AG09309 (cell line): ENCODE measurements around the gene RPS2.
"Not testable (repeated sequence)": the region's sequence is repeated elsewhere in the genome, so short reads cannot be mapped to it uniquely, and the experiment has no call there.

Experiments used
- DNase-seq: peaks from one replicate; pipeline ENCODE4 v3.0.0-alpha.2; 2010; ENCODE audit warnings: low read depth
- H3K4me3 ChIP-seq: 2 replicates; pipeline ENCODE4 v1.5.1; 2011; ENCODE audit warnings: mild to moderate bottlenecking, low read depth, low read length, moderate library complexity; ENCODE audit not compliant: control insufficient read depth
- TF ChIP-seq, protein P1 (sequence below): IDR thresholded peaks from 2 replicates; pipeline ENCODE4 v1.5.1; 2011; ENCODE audit warnings: mild to moderate bottlenecking, low read depth, low read length, inconsistent platforms; ENCODE audit not compliant: insufficient read depth, control insufficient read depth; ENCODE audit errors: missing control alignments

RPS2 gene

DNA sequence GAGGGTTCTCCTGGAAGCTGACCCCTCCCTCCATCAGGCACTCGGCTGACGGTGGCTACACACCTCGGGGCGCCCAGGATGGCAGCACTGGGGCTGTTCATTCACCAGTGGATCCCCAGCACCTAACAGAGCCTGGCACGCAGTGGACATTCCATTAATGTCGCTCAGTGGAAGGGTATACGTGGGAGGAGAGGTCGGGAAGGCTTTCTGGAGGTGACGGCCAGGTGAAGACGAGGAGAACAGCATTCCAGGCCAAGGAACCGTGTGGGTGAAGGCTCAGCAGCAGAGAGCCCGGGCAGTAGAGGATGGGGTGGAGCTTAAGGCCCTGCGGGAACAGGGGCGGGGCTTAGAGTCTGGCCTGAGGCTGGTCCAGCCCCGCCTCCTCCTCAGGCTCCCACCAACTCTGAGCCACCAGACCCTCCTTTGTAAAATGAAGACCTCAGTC is 43.9 kb downstream of the RPS2 start:
- no peak overlapping the region for H3K4me3 ChIP-seq
- DNase-seq: no peak
- TF ChIP-seq, protein P1, sequence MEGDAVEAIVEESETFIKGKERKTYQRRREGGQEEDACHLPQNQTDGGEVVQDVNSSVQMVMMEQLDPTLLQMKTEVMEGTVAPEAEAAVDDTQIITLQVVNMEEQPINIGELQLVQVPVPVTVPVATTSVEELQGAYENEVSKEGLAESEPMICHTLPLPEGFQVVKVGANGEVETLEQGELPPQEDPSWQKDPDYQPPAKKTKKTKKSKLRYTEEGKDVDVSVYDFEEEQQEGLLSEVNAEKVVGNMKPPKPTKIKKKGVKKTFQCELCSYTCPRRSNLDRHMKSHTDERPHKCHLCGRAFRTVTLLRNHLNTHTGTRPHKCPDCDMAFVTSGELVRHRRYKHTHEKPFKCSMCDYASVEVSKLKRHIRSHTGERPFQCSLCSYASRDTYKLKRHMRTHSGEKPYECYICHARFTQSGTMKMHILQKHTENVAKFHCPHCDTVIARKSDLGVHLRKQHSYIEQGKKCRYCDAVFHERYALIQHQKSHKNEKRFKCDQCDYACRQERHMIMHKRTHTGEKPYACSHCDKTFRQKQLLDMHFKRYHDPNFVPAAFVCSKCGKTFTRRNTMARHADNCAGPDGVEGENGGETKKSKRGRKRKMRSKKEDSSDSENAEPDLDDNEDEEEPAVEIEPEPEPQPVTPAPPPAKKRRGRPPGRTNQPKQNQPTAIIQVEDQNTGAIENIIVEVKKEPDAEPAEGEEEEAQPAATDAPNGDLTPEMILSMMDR: no peak

DNA sequence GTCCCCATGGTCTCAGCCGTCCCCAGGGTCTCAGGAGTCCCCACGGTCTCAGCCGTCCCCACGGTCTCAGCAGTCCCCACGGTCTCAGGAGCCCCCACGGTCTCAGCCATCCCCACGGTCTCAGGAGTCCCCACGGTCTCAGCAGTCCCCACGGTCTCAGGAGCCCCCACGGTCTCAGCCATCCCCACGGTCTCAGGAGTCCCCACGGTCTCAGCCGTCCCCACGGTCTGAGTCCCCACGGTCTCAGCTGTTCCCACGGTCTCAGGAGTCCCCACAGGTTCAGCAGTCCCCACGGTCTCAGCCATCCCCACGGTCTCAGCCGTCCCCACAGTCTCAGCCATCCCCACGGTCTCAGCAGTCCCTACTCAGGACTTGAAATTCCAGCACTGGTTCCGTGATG is 44.5 kb downstream of the RPS2 start:
- DNase-seq, H3K4me3 ChIP-seq: not testable (repeated sequence)

DNA sequence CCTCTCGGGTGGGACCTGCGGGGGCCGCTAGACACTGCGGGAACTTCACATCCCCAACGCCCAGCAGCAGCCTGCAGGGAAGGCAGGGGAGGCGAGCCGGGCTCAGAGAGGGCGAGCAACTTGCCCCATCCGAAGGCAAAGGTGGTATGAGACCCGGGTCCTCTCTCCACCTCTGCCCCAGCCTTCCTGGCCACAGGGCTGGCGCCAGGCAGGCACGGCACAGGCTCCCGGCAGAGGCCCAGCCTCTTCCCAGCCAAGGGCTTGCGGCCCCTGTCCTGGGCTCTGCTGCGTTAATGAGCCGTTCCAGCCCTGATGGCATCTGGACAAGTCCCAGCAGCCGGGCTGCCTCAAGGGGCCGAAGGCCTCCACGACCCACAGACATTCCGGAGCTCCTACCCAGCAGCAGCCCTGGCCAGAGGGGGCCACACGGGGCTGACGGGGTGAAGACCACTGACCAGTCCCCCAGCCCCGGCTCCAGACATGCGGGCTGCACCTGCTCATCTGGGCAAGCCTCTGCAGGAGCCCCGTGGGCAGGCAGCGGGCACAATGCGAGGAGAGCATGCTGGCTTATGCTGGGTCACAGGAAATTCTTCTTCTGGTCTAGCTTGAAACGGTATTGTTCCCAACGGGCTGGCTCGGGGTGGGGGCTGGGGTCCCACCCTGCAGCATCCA is 45.2 kb downstream of the RPS2 start:
- H3K4me3 ChIP-seq: no peak overlapping the region
- no peak for DNase-seq
- TF ChIP-seq, protein P1: no peak

DNA sequence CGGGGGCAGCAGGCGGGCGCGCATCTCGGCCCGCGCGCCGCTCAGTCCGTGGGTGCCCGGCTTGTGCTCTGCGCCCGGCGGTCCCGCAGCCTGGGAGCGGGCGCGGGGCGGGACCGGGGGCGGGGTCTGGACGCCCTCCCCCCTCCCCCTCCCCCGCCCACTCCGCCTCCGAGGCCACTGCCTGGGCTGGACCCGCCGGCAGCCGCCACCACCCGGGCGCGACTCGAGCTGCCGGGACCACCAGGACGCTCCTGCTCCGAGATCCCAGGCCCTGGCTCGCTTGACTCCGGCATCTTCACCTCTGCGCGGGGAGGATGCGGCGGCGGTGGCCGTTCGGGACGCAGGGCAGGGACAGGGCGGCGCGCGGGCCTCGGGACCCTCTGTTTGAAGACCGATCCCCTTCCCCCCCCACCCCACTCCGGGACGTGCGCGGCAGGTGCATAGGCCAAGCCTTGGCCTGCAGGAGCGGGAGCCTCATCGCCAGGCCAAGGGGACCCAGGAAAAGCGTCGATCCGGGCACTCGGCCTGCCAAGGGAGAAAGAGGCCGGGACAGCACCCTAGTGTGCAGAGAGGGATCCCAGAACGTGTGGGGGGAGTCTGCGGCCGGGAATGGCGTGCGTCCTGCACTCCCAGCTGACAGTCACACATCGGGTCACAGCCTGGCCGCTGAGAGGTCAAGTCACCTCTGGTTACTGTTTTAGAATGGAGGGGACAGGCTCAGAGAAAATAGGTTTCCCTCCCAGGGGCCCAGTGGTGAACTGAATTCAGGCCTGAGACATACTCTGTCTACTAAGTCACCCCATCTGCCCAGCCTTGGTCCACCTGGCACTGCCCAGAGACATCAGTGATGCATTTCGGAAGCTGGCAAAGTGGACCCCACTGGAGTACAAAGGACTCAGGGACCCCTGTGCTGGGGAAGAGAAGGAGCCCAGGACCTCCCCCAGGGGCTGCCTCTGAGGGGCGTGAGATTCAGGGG is 46.0 kb downstream of the RPS2 start, which contains the start of gene HS3ST6:
HS3ST6 (minus strand) TSS at position 65 of the 976 bp plus-strand sequence. CDS start 92 bp downstream, outside the sequence.
- TF ChIP-seq, protein P1: no peak
- H3K4me3 ChIP-seq: no peak within 1 kb of the TSS
- DNase-seq: no peak

DNA sequence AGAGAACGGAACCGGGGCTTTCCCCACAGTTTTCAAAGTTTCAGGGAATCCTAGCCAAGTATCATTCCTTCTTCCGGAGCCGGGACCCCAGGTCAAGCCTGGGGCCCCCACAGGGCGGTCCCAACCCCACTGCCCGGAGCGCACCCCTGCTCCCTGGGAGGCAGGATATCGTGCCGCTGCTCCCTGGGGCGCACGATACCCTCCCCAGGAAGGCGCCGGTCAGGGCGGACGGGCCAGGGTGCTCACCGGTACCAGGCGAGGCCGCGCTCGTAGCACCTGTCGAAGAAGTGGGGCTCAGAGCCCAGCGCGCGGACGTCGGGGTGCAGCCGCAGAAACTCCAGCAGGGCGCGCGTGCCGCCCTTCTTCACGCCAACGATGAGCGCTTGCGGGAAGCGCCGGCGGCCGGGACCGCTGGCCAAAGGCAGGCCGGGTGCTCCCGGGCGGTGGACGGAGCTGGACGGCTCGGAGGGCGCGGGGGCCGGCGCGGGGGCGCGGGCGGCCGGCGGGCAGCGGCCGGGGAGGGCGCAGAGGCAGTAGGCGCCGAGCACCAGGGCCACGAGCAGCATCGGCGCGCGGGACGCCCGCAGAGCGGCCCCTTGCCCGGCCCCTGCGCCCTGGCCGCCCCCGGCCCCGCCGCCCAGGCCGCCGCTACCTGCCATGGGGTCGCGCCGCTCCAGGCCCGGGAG is 46.8 kb downstream of the RPS2 start:
- DNase-seq: no peak
- H3K4me3 ChIP-seq: no peak overlapping the region
- TF ChIP-seq, protein P1: no peak

DNA sequence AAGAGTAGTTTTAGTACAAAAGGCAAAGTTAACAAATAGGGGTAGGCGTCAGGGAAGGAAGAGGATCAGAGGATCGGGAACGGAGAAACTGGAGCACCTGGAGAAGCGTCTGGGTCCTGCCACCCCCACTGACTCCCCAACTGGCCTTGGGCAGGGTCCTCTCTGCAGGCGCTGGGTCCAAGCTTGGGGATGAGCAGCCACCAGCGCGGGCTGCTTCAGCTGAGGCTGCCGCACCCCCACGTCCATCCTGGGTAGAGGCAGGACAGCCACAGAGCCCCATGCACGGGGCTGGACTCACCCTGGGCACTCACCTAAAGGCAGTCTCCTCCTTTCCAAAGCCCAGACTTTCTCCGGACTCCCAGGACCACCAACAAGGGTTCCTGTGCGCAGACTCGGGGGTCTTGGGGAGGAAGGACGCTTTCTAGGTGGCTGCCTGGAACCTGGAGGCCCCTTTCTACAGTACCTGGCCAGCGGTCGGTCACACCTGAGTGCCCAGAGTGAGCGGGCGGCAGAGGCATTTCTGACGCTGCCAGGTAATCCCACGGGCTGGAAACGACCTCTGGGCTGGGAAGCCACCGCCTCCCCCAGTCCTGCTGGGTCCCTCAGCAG is 47.5 kb downstream of the RPS2 start:
- DNase-seq: no peak
- no peak overlapping the region for H3K4me3 ChIP-seq
- TF ChIP-seq, protein P1: no peak
